ENCODE measurements around the gene MAP4K2.

MAP4K2 gene

GRCh38 chr11:64766881-64767280 lies 36.1 kb downstream of the MAP4K2 start:
- DNase-seq, result no peak

GRCh38 chr11:64765851-64766665 lies 37.0 kb downstream of the MAP4K2 start:
- no peak for DNase-seq

- no peak for DNase-seq
These were observed 37.6 kb downstream of the MAP4K2 start for GRCh38 chr11:64765291-64765850.

- DNase-seq, result no peak
These were observed 38.3 kb downstream of the MAP4K2 start for GRCh38 chr11:64764753-64765152.

GRCh38 chr11:64764040-64764611 lies 38.9 kb downstream of the MAP4K2 start:
- DNase-seq, result no peak

- DNase-seq, result no peak
These were observed 39.4 kb downstream of the MAP4K2 start for GRCh38 chr11:64763526-64764039.

DNA sequence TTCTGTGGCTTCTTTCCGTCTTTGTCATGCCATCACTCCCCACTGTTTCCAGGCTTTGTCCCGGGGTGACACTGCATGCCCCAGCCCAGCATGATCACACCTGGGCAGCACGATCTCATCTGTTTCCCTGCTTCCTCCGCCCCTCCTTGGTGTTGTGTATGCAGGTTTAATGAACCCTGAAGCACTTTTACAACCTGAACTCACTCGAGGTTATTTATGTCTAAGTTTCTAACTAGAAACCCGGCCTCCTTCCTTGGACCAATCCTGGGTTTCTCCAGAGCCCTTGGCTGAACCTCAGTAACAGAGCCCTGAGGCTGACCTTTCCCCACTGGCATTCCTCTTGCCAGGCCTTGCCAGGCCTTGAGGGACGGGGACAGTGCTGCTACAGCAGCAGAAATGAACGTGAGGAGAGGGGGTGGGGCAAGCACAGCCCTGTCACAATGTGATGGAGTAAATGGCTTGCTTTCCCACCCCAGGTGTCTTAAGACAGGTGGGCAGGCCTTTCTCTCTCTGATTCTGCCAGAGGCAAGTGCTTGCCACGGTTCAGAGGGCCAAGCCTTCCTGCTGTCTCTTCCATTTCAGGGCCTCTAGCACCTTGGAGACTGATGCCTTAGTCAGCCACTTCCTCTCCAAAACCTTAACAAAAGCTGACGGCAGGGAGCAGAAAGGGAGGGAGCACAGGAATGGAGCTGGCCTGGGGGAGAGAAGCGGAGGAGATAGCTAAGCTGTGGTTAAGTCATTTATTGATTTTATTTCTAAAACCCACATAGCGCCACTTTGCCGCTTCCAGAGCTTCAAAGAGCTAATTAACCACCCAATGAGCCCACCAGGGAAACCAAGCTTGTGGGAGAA lies 40.1 kb downstream of the MAP4K2 start:
- no peak for DNase-seq

- DNase-seq, result no peak
These were observed 40.7 kb downstream of the MAP4K2 start for GRCh38 chr11:64762277-64762673.

- no peak for DNase-seq
These were observed 42.1 kb downstream of the MAP4K2 start for GRCh38 chr11:64760759-64761420.

GRCh38 chr11:64759722-64760719 lies 43.0 kb downstream of the MAP4K2 start, which contains the start of gene PYGM:
PYGM (minus strand) TSS chr11:64759974; CDS start chr11:64759898, 76 bp downstream.
- no peak for DNase-seq

- DNase-seq, result no peak
These were observed 43.8 kb downstream of the MAP4K2 start for GRCh38 chr11:64759131-64759721.

DNA sequence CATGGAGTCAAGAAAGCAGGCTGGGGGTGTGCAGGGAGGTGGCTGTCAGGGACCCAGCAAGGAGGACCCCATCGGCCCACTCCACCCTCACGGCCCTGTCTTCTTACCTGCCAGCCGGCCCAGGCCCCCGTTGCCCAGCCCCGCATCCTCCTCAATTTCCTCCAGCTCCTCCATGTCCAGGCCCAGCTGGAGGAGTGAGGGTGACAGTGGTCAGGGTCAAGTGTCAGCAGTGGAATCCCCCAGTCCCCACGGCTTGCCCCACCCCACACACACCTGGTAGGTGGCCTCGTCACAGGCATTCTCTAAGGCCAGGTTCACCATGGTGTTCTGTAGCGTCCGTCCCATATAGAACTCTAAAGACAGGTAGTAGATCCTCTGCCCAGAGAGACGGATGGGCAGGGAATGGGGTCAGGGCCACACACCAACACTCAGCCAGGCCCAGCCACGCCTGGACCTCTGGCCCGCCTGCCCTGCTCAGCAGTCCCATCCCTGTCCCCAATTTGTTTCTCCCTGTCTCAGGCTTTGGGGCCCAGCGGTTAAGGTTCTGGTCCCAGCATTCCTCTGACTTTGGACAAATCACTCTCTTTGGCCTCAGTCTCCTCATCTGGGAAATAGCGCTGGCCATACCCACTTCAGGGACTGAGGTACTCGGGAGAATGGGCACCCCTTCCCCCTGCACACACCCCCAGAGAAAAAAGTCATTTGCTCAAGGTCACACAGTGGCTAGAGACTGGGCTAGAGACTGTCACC lies 44.5 kb downstream of the MAP4K2 start:
- DNase-seq, result no peak

DNA sequence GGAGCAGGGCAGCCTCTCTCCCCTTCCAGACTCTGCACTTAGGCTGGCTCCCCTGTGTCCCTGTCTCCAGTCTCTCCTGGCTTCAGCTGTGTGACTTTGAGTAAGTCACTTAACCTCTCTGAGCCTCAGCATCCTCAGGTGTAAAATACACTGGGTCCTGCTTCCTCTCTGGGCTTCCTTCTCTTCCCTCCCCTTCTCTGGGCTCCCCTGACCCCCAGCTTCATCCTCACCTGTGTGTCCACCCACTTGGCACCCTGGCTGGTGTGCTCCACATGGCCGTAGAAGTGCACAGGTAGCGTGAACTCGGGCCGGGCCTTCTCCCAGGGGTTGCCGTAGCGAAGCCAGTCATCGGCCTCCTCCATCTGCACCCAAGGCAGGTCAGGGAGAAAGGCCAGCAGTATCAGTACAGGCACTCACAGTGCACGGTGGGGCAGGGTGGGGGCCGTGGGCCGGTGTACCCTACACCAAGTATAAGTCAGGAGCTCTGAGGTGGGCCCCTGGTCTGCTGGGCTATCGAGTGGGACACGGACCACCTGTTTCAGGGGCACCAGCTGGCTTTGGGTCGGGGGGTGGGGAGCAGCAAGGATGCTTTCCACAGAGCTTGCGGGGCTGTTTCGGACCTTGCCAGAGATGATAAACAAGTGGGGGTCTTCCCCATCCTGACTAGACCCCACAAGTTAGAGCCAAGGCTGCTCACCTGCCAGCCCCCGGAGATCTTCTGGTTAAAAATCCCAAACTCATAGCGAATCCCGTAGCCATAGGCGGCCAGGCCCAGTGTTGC lies 45.3 kb downstream of the MAP4K2 start:
- no peak for DNase-seq

DNA sequence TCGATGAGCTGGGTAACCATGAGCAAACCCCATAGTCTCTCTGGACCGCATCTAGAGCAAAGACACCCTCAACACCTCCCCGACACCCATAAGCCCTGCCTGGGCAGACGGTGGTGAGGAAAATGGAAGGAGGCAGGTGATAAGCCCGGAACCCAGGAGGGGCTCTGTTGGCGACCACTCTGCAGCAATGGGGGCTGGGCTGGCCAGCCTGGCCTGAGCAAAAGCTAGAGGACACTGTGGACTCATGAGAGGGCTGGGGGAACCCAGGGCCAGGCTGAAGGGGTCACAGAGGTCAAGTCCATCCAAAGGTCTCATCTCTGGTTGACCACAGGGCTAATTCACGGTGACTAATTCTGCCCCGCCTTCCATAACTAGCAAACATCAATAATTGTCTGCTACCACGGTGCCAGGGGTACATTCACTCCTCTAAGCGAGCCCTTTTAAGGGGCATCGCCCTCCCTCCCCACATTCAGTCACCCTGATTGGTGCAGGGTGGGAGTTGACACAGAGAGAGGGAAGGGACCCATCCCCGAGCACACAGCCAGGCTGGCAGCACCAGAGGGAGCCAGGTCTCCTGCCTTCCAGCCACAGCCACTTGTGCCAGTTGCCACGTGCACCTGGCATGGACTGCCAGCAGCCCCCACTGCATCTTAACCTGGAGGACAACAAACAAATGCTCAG lies 47.2 kb downstream of the MAP4K2 start:
- no peak for DNase-seq

DNA sequence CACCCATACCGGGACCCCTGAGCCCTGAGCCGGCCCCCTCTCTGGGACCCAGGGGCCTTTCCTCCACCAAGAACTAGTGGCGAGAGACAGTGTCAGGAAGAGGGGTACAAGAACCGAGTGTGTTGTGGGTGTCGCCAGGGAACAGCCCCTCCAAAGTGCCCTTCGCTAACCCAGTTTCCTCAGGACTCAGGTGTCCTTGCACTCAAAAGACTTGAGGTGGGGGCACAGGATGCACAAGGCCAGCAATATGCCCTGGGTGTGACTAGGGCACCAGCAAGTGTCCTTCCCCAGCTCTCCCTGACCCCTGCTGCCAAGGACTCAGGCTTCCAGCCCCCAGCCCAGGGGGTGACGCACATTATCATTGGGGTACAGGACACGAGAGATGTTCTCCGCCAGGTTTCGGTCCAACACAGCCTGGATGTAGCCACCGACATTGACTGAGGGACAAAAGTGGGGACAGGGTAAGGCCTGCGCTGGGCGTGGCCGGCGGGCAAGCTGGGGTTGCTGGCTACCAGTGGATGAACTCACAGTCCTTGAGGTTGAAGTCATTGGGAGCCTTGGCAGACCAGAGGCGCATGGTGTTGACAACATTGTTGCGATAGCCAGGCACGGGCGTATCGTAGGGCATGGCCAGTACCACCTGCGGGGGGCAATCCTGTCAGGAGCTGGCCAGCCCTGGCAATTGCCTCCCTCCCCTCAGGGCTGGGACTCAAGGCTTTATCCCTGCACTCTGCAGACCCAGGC lies 47.9 kb downstream of the MAP4K2 start:
- DNase-seq, result no peak

DNA sequence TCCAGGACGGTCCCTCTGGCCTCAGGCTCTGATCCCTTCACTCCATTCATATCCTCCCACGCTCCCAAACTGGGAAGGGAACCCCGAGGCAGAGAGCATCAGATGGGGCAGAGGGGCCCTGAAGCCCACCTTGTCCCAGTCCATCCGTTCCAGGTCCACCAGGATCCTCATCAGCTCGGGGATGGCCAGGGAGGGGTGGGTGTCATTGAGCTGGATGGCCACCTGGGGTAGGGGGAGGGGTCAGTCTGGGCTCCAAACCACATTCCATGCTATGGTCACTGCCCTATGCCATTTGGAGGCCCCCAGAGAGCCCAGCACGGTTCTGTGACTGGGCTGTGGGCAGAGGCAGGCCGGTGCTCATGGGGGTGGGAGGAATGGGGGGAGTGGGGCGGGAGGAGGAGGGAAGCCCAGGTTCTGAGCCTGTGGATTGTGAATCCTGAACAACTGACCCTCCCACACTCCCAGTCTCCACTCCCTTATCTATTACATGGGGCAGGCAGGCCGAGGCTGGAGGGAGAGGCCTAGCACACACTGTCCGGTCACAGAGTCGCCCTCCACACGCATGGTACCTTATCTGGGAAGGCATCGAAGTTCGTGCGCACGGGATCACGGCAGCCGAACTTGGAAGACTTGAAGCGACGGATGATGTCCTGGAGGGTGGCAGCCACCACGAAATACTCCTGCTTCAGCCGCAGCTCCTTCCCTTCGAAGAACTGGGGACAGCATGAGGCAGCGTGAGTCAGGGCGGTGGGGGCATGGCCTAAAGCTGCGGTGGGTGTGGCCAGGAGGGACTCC lies 48.7 kb downstream of the MAP4K2 start:
- no peak for DNase-seq
